LNCaP clone FGC (cell line): ENCODE data around the gene ADAMTS2.

ENCODE experiments used
- DNase-seq: peaks from one replicate; pipeline ENCODE4 v3.0.0-alpha.2; 2011; ENCODE audit warnings: low read depth
- H3K4me3 ChIP-seq: 2 replicates; pipeline ENCODE4 v1.5.1; 2011; ENCODE audit warnings: mild to moderate bottlenecking, low read depth, low read length, control low read depth
- TF ChIP-seq, protein P1 (sequence below): IDR thresholded peaks from 2 replicates; pipeline ENCODE4 v1.5.1; 2012; ENCODE audit warnings: mild to moderate bottlenecking; ENCODE audit not compliant: control insufficient read depth, insufficient read depth; ENCODE audit errors: extremely low read depth

The ADAMTS2 gene

DNA sequence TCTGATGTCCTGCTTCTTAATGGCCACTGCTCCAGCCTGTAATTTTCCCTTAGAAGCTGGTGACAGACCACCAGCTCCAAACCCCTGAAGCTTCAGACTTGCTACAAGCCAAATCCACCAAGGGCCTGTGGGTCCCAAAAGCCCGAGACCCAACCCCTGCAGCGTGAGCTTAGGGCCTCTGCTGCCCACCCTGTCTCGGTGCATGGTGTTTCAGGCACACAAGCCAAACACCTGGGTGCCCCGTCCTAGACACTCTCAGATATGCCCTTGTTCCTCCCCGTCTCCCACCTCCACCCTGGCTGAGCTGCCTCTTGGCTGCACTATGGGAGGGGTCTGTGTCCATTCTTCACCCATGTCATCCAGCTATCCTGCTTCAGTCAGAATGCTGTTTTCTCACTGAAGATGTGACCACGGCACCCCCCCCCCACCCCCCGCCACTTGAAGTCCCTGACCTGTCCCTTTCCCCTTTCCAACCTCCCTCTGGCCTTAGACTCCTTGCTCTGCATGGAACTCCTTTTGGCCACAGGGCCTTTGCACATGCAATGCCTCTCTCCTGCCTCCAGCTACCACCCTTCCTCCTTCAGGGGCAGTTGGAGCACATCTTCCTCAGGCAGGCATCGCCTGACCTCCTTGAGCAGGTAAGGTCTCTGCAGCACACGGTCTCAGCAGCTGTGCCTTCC lies 229.3 kb downstream of the ADAMTS2 start:
- no peak overlapping the region for H3K4me3 ChIP-seq
- no peak for DNase-seq
- TF ChIP-seq, protein P1, sequence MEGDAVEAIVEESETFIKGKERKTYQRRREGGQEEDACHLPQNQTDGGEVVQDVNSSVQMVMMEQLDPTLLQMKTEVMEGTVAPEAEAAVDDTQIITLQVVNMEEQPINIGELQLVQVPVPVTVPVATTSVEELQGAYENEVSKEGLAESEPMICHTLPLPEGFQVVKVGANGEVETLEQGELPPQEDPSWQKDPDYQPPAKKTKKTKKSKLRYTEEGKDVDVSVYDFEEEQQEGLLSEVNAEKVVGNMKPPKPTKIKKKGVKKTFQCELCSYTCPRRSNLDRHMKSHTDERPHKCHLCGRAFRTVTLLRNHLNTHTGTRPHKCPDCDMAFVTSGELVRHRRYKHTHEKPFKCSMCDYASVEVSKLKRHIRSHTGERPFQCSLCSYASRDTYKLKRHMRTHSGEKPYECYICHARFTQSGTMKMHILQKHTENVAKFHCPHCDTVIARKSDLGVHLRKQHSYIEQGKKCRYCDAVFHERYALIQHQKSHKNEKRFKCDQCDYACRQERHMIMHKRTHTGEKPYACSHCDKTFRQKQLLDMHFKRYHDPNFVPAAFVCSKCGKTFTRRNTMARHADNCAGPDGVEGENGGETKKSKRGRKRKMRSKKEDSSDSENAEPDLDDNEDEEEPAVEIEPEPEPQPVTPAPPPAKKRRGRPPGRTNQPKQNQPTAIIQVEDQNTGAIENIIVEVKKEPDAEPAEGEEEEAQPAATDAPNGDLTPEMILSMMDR = no peak

GRCh38 chr5:179115307-179115706 lies 230.0 kb downstream of the ADAMTS2 start:
- DNase-seq = no peak
- H3K4me3 ChIP-seq = no peak overlapping the region

GRCh38 chr5:179114756-179115155 lies 230.5 kb downstream of the ADAMTS2 start:
- TF ChIP-seq, protein P1 = no peak
- DNase-seq = no peak
- no peak overlapping the region for H3K4me3 ChIP-seq

More at GRCh38 chr5:179115307-179115706, 230.0 kb downstream of the ADAMTS2 start:
- TF ChIP-seq, protein P1 = no peak

- TF ChIP-seq, protein P1 = no peak
- H3K4me3 ChIP-seq = no peak overlapping the region
- no peak for DNase-seq
Measured at GRCh38 chr5:179113945-179114641, 231.2 kb downstream of the ADAMTS2 start.

DNA sequence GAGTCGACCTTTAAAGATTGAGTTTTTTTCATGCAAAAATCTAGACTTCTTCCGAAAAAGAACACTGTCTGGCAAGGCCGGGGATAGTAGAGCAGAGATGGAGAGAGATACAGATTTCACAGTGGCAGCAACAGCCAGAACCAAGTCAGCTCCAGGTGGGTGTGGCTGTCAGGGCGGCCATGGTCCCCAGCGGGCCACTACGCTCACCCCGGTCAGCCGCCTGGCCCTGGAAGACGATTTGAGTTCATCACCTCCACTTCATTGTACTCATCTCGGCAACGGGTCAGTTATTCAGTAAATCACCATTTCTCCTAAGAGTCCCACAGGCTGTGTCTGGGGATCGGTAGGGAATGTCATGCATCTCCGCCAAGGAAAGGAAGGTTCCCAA lies 232.1 kb downstream of the ADAMTS2 start:
- no peak for DNase-seq
- TF ChIP-seq, protein P1 = no peak
- no peak overlapping the region for H3K4me3 ChIP-seq

DNA sequence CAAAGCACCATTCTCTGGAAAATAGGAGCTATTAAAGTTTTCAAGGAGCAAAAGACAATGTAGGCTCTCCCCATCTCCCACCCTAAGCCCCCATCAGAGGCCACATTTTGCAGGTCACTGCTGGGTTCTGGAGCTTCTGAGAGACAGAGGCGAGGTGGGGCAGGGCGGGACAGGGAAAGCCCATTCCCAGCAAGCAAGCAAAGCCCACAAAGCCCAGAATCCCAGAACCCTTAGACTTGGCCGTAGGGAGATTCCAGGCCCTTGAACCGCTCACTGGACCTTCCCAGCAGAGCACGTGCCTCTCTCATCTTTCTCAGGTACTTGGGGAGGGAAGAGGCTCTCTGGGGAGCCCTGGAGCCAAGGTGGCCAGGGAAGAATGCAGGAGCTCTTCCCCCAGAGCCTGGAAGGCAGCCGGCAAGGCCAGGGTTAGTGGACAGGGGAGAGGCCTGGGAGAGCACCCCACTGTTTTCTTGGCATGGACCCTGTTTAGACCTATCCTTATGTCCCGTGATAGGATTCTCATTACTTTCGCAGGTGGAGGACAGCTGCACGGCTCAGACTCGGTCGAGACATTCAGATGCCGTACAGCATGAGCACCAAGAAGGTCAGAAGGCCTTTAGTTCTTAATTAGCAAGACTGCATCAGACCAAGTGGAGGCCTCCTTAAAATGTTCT lies 232.7 kb downstream of the ADAMTS2 start:
- DNase-seq = no peak
- H3K4me3 ChIP-seq = no peak overlapping the region
- TF ChIP-seq, protein P1 = no peak
